ENCODE results near the gene HNRNPUL1.
"Not testable (repeated sequence)": the region's sequence is repeated elsewhere in the genome, so short reads cannot be mapped to it uniquely, and the experiment has no call there.

The HNRNPUL1 gene

DNA sequence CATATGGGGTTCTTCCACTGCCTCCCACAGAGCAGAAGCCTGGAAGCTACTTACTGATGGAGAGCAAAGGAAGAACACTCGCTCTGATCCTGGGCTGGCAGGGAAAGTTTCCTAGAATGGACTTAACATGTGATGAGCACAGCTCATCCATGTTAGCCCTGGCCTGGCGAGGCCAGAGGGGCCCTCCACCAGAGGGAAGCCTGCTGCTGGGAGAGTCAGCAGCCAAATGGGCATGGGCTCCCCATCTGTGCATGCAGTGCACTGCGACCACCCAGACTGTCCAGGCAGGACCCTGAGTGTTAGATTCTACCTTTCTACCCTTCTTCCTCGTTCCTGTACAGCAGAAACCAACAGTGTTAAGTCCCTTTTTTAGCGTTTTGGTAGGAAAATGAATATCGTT lies 8.9 kb downstream of the HNRNPUL1 start:
- in situ Hi-C loops (cut with MboI; ENCODE audit: low sequenced_read_pairs), result no loop called here
- peaks cover 100% of the 10 kb centered on the region for H3K36me3 ChIP-seq (replicated peaks)
- H3K27me3 ChIP-seq (ENCODE audit: low read depth), result no peaks in the 10 kb centered on the region
- no peak for DNase-seq (ENCODE audit: low spot score in 2 of 2)
- no peaks in the 10 kb centered on the region for H3K4me1 ChIP-seq
- H3K4me3 ChIP-seq, result no peak overlapping the region
- H3K9me3 ChIP-seq, result no peaks in the 10 kb centered on the region

GRCh38 chr19:41274802-41275201 lies 10.6 kb downstream of the HNRNPUL1 start:
- Histone ChIP-seq H3K36me3 (replicated peaks) (peaks cover 100% of the 10 kb centered on the region), H3K4me3 (no peak overlapping the region), H3K27me3 (ENCODE audit: low read depth) (no peaks in the 10 kb centered on the region), H3K4me1 (no peaks in the 10 kb centered on the region), H3K9me3 (no peaks in the 10 kb centered on the region)
- in situ Hi-C loops (cut with MboI; ENCODE audit: low sequenced_read_pairs), result no loop called here
- DNase-seq (ENCODE audit: low spot score in 2 of 2), result no peak

DNA sequence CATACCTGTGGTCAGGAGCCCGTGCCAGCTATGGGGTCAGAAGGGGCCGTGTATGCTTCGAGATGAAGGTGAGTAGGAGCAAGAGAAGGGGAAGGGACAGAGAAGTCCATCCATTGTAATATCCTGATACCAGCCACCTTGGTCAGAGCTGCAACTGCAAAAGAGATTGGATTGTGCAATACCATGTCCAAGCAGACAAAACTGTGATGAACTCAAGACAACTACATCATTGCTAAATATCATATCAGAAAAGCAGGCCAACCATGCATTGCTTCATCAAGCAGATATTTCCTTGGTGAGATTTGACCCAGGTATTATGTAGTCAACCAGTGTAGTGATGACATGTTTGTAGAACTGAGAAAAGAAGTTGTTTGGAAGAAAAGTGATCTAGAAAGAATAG lies 12.1 kb downstream of the HNRNPUL1 start:
- Histone ChIP-seq H3K4me3 (no peak overlapping the region), H3K27me3 (ENCODE audit: low read depth) (no peaks in the 10 kb centered on the region), H3K4me1 (no peaks in the 10 kb centered on the region), H3K9me3 (no peaks in the 10 kb centered on the region), H3K36me3 (replicated peaks) (peaks cover 100% of the 10 kb centered on the region)
- no peak for DNase-seq (ENCODE audit: low spot score in 2 of 2)
- in situ Hi-C loops (cut with MboI; ENCODE audit: low sequenced_read_pairs), result no loop called here

DNA sequence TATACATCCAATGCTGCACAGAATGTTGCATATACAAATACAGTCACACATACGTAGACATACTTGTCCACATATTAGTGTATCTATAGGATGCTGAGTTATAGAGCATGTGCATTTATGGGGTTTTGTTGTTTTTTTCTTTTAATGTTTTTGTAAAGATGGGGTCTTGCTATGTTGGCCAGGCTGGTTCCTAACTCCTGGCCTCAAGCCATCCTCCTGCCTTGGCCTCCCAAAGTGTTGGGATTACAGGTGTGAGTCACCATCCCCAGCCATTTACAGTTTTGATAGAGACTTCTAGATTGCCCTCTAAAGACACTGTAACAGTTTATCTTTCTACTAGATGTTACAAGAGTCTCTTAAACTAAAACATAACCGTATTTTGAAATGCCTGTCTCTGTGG lies 14.3 kb downstream of the HNRNPUL1 start:
- DNase-seq (ENCODE audit: low spot score in 2 of 2), result no peak
- no peaks in the 10 kb centered on the region for H3K9me3 ChIP-seq
- in situ Hi-C loops (cut with MboI; ENCODE audit: low sequenced_read_pairs), result no loop called here
- H3K36me3 ChIP-seq (replicated peaks), result peaks cover 97% of the 10 kb centered on the region
- H3K4me3 ChIP-seq, result no peak overlapping the region
- no peaks in the 10 kb centered on the region for H3K4me1 ChIP-seq
- no peaks in the 10 kb centered on the region for H3K27me3 ChIP-seq (ENCODE audit: low read depth)

DNA sequence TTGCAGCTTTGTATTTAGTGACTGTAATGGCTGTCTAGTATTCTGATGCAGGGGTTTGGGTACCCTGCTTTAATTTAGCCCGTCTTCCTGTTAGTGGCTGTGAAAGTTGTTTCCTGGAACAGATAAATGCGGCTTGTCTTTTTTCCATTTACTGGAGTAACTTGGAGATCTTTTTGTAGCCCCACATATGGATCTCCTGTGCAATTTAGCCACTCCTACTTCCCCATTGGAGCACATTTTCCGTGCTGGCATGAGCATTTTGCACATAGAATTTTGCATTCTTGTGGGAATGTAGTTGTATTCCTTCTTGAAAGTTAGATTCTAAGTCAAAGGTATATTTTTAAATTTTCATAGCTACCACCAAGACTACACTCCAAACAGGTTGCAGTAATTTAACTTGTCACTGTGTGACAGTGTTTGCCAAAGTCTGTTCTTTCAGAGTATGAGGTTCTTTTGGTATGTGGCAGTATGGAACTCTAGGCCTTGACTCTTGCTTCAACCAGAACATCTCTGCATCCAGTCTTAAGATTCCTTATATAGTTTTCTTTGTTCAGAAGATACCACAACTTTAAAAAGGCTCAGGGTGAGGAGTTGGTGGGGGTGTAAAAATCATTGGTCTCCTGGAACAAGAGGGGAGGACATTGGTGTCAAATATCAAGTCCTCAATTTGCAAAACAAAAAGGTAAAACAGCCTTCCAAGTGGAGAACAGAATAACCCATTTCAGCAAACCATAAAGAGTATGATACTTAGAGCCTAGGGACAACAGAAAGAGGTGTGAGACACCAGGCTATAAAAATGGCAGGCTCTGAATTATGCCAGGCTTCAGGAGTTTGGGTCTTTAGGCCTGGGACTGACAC lies 24.7 kb downstream of the HNRNPUL1 start:
- Histone ChIP-seq H3K4me3 (no peak overlapping the region), H3K4me1 (peaks cover 15% of the 10 kb centered on the region), H3K27me3 (ENCODE audit: low read depth) (no peaks in the 10 kb centered on the region), H3K9me3 (no peaks in the 10 kb centered on the region), H3K36me3 (replicated peaks) (peaks cover 82% of the 10 kb centered on the region)
- DNase-seq (ENCODE audit: low spot score in 2 of 2), result peak; percentile 62 to 98
- in situ Hi-C loops (cut with MboI; ENCODE audit: low sequenced_read_pairs), result no loop called here

DNA sequence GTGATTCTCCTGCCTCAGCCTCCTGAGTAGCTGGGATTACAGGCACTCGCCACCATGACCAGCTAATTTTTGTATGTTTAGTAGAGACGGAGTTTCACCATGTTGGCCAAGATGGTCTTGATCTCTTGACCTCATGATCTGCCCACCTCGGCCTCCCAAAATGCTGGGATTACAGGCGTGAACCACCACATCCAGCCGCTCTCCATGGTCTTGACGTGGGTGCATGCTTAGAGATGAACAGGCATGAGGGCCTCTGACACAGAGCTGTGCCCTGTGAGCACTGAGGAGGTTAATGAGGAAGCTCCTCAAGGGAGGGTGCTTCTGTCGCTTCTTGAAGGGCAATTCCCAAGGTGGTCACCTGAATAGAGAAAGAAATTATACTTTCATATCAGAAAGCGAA lies 25.6 kb downstream of the HNRNPUL1 start:
- peaks cover 83% of the 10 kb centered on the region for H3K36me3 ChIP-seq (replicated peaks)
- H3K27me3 ChIP-seq (ENCODE audit: low read depth); H3K4me3 ChIP-seq; in situ Hi-C loops (cut with MboI; ENCODE audit: low sequenced_read_pairs); H3K9me3 ChIP-seq; DNase-seq (ENCODE audit: low spot score in 2 of 2): not testable (repeated sequence)
- peaks cover 15% of the 10 kb centered on the region for H3K4me1 ChIP-seq

GRCh38 chr19:41294393-41294792 lies 30.2 kb downstream of the HNRNPUL1 start:
- Histone ChIP-seq H3K27me3 (ENCODE audit: low read depth) (no peaks in the 10 kb centered on the region), H3K36me3 (replicated peaks) (peaks cover 100% of the 10 kb centered on the region), H3K4me1 (peaks cover 6% of the 10 kb centered on the region), H3K4me3 (no peak overlapping the region), H3K9me3 (no peaks in the 10 kb centered on the region)
- no peak for DNase-seq (ENCODE audit: low spot score in 2 of 2)
- in situ Hi-C loops (cut with MboI; ENCODE audit: low sequenced_read_pairs), result no loop called here

- Histone ChIP-seq H3K4me3 (no peak overlapping the region), H3K27me3 (ENCODE audit: low read depth) (no peaks in the 10 kb centered on the region), H3K9me3 (no peaks in the 10 kb centered on the region), H3K4me1 (no peaks in the 10 kb centered on the region), H3K36me3 (replicated peaks) (peaks cover 100% of the 10 kb centered on the region)
- in situ Hi-C loops (cut with MboI; ENCODE audit: low sequenced_read_pairs), result no loop called here
- DNase-seq (ENCODE audit: low spot score in 2 of 2), result no peak
These were observed 31.3 kb downstream of the HNRNPUL1 start for GRCh38 chr19:41295499-41295898.

DNA sequence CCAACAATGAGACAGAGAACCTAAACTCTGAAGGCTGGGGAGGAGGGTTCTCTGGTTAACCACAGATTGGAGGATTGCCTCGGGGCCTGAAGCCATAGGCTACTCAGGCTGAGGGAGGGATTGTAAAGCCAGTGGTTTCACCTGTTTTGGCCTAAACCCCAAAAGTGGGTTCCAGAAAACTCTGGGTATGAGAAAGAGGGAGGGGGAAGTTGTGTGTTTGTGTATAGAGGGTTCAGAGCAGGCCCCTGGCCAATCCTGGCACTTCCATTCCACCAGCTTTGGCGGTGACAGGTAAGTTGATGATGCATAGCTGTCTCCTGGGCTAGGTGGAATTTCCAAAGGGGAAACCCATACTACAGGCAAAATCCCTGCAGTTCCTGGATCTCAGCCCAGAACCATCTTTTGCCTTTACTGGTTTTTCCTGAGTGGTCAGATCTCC lies 32.3 kb downstream of the HNRNPUL1 start:
- in situ Hi-C loops (cut with MboI; ENCODE audit: low sequenced_read_pairs), result no loop called here
- H3K4me3 ChIP-seq, result no peak overlapping the region
- H3K27me3 ChIP-seq (ENCODE audit: low read depth), result no peaks in the 10 kb centered on the region
- DNase-seq (ENCODE audit: low spot score in 2 of 2), result no peak
- H3K4me1 ChIP-seq, result no peaks in the 10 kb centered on the region
- no peaks in the 10 kb centered on the region for H3K9me3 ChIP-seq
- H3K36me3 ChIP-seq (replicated peaks), result peaks cover 100% of the 10 kb centered on the region

- in situ Hi-C loops (cut with MboI; ENCODE audit: low sequenced_read_pairs), result no loop called here
- Histone ChIP-seq H3K36me3 (replicated peaks) (peaks cover 100% of the 10 kb centered on the region), H3K27me3 (ENCODE audit: low read depth) (no peaks in the 10 kb centered on the region), H3K4me3 (no peak overlapping the region), H3K4me1 (no peaks in the 10 kb centered on the region), H3K9me3 (no peaks in the 10 kb centered on the region)
- DNase-seq (ENCODE audit: low spot score in 2 of 2), result no peak
These were observed 33.6 kb downstream of the HNRNPUL1 start for GRCh38 chr19:41297628-41298347.

- Histone ChIP-seq H3K4me1 (no peaks in the 10 kb centered on the region), H3K36me3 (replicated peaks) (peaks cover 100% of the 10 kb centered on the region), H3K9me3 (no peaks in the 10 kb centered on the region), H3K27me3 (ENCODE audit: low read depth) (no peaks in the 10 kb centered on the region), H3K4me3 (no peak overlapping the region)
- in situ Hi-C loops (cut with MboI; ENCODE audit: low sequenced_read_pairs), result no loop called here
- DNase-seq (ENCODE audit: low spot score in 2 of 2), result no peak
These were observed 34.3 kb downstream of the HNRNPUL1 start for GRCh38 chr19:41298348-41298964.

DNA sequence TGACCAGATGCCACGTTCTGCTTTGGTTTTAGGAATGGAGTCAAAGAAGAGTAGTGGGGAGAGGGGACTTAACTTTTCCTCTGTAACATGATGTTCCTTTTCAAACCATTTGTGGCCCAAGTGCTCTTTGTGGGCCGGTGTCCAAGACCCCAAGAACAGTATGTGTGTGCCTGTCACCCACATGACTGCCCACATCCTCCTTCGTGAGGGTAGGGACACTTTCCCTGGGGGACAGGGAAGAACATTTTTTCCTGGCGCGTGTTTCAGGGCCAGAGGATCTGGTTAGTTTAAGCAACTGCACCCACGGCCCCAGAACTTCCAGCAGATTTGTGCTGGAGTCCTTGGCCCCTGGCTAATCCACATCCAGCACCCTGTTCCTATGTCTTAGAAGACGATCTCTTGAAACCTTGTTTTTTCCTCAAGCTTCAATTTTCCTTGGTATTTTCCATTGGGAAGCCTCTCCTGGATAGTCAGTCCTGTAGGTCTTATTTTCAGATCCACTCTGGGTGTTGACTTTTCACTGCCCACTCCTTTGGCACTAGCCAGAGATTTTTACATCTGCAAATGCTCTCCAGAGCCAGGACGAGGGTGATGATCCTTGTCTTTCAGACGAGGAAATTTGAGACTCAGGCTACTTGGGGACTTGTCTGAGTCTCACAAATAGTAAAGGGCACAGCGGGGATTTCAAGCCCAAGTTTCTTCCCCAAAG lies 35.0 kb downstream of the HNRNPUL1 start:
- Histone ChIP-seq H3K9me3 (no peaks in the 10 kb centered on the region), H3K4me1 (no peaks in the 10 kb centered on the region), H3K27me3 (ENCODE audit: low read depth) (no peaks in the 10 kb centered on the region), H3K4me3 (no peak overlapping the region), H3K36me3 (replicated peaks) (peaks cover 100% of the 10 kb centered on the region)
- in situ Hi-C loops (cut with MboI; ENCODE audit: low sequenced_read_pairs), result no loop called here
- DNase-seq (ENCODE audit: low spot score in 2 of 2), result no peak

- no peaks in the 10 kb centered on the region for H3K4me1 ChIP-seq
- peaks cover 100% of the 10 kb centered on the region for H3K36me3 ChIP-seq (replicated peaks)
- H3K9me3 ChIP-seq, result no peaks in the 10 kb centered on the region
- H3K27me3 ChIP-seq (ENCODE audit: low read depth), result no peaks in the 10 kb centered on the region
- DNase-seq (ENCODE audit: low spot score in 2 of 2), result no peak
- H3K4me3 ChIP-seq, result no peak overlapping the region
- in situ Hi-C loops (cut with MboI; ENCODE audit: low sequenced_read_pairs), result no loop called here
These were observed 35.5 kb downstream of the HNRNPUL1 start for GRCh38 chr19:41299755-41300089.

Data from HAP-1 (cell line).